SKM-1 treated with dmso at 0.1 percent for 144 hours (cell line): ENCODE results near the gene RPS4Y1.
A peak's percentile ranks its signal among the peaks of the same experiment; 100 is the strongest.
"Not testable (repeated sequence)": the region's sequence is repeated elsewhere in the genome, so short reads cannot be mapped to it uniquely, and the experiment has no call there.

Source experiments
- DNase-seq: peaks from one replicate; lab custom pipeline; 2025; ENCODE audit not compliant: unreplicated experiment; lab: John Stamatoyannopoulos, UW

Gene RPS4Y1

GRCh38 chrY:2841471-2841893 lies at the start of gene RPS4Y1:
RPS4Y1 (plus strand) TSS chrY:2841602; CDS start chrY:2841625, 23 bp downstream.
- DNase-seq = peak; percentile 65

DNA sequence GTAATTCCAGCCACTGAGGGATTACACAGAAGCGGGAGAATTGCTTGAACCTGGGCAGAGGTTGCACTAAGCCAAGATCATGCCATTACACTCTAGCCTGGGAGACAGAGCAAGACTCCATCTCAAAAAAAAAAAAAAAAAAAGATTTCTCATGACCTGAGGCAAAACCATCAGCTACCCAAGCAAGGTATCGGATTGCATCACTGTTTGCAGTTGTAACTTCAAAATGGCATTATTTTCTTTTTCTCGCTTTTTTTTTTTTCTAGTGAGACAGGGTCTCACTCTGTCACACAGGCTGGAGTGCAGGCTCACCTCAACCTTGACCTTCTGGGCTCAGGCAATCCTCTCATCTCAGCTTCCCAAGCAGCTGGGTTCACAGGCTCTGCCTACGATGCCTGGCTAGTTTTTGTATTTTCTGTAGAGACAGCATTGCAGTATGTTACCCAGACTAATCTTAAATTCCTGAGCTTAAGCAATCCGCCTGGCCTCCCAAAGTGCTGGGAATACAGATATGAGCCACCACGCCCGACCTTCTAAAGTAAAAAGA lies 44.4 kb upstream of the RPS4Y1 start:
- no peak for DNase-seq

GRCh38 chrY:2797991-2798390 lies 43.4 kb upstream of the RPS4Y1 start:
- DNase-seq = no peak

DNA sequence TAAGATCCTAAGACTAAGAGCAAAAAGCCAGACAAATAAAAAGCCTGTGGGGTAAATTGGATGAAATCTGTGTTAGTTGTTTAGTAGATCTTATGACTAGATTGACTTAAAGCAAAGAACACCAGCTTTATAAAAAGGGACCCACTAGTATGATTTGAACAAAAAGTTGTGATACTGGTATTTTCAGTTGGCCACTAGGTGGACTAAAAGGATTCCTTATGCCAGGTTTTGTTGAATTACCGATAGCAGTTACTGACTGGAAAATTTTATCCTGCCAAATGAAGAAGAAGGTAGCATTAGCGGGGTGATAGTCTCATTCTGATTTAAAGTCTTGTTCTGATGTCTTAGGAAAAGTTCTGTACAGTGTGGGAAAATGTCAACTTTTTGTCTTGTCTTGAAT lies 41.2 kb upstream of the RPS4Y1 start:
- DNase-seq = no peak

DNA sequence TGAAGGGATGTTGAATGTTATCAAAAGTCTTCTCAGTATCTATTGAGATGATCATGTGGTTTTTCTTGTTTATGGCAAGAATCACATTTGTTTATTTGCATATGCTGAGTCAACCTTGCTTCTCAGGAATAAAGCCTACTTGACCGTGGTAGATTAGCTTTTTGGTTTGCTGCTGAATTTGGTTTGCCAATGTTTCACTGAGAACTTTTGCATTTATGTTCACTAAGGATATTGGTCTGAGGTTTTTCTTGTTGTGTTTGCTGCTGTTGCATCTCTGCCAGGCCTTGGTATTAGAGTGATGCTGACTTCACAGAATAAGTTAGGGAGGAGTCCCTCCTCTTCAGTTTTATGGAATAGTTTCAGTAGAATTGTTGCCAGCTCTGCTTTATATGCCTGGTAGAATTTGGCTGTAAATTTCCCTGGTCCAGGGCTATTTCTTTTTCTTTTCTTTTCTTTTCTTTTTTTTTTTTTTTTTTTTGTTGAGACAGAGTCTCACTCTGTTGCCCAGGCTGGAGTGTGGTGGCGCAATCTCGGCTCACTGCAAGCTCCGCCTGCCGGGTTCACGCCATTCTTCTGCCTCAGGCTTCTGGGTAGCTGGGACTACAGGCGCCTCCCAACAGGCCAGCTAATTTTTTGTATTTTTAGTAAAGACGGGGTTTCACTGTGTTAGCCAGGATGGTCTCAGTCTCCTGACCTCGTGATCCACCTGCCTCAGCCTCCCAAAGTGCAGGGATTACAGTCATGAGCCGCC lies 24.1 kb upstream of the RPS4Y1 start:
- DNase-seq = not testable (repeated sequence)

- no peak for DNase-seq
These were observed 16.9 kb upstream of the RPS4Y1 start for GRCh38 chrY:2824471-2824870.

DNA sequence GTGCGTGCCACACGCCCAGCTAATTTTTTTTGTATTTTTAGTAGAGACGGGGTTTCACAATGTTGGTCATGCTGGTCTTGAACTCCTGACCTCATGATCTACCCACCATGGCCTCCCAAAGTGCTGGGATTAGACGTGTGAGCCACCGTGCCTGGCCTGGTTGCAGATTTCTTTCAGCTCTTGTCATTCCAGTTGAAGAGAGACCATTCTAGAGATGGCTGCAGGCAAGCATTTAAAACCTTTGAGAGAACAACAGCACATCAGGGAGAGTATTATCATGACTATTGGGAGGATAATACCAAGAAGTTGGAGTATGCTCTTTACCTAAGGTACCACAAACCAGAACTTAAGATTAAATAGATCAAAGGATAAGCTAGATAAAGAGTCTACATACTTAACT lies 12.9 kb upstream of the RPS4Y1 start:
- DNase-seq = no peak

- DNase-seq = no peak
These were observed 6.2 kb upstream of the RPS4Y1 start for GRCh38 chrY:2835230-2835629.

- DNase-seq = no peak
These were observed 4.3 kb upstream of the RPS4Y1 start for GRCh38 chrY:2837078-2837477.

GRCh38 chrY:2837932-2838331 lies 3.5 kb upstream of the RPS4Y1 start:
- DNase-seq = no peak

DNA sequence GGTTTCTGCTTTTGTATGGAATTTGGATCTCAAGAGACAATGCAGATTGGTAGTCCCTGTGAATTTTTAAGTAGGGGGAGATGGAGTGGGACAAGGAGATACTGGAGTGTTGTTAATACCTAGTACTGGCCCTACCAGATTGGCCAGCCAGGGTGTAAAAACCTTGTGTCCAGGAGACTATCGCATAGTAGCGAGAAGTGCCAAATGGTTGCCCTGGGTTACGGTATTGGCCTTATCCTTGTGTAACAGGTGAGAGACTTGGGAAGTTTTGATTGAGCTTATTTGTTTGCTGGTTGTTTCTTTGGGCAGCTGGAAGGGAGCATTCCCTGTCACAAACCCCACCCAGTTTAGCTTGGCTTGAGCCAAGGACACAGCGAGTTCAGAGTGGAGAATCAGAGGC lies 5.4 kb downstream of the RPS4Y1 start:
- no peak for DNase-seq

DNA sequence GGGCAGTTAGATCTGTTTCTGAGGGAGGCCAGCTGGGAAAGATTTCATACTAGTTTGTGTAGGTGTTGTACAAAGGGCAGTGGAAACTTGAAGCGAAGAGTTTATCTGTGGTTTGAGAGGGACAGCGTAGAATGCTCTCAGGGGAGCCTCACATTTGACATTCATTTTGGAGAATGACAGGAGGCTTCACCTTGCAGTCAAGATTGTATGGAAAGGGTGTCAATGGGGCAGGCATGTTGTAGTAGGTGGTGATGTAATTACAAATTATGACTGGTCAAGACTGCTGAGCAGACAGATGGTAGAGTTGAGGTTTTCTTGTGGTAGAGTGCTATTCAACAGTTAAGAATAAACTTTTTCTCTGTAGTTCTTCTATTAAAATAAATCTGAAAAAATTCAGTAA lies 7.0 kb downstream of the RPS4Y1 start:
- DNase-seq = no peak

DNA sequence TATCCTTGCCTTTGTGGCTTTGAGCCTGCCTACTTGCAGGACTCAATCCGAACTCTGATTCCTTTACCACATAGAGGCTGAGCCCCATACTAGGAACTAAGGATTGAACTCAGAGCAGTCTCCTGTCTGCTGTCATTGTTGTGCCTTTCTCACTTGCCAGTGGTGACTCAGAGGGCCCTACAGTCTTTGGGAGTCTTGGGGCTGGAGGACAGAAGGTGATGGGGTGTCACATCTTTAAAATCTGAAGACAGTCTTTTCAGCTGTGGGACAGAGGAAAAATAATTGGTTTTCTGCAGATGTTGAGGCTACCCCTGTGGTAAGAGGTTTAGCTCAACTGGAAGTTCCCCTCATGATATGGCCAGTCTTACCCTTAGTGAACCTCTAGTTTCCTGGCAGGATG lies 8.0 kb downstream of the RPS4Y1 start:
- no peak for DNase-seq

GRCh38 chrY:2854145-2854774 lies 12.9 kb downstream of the RPS4Y1 start:
- no peak for DNase-seq

DNA sequence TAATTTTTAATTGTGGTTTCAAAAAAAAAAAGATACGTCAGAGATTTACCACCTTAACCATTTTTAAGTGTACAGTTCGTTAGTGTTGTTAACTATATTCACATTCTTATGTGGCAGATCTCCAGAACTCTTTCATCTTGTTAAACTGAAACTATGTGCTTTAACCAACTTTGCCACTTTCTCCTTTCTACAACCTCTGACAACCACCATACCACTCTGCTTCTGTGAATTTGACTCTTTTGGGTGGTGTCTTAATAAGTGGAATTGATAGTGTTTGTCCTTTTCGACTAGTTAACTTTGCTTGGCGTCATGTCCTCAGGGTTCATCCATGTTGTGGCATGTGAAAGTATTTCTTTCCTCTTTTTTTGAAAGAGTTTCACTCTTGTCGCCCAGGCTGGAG lies 15.7 kb downstream of the RPS4Y1 start:
- DNase-seq = no peak

- peak; percentile 6 for DNase-seq
These were observed 16.3 kb downstream of the RPS4Y1 start for GRCh38 chrY:2857686-2858085.

DNA sequence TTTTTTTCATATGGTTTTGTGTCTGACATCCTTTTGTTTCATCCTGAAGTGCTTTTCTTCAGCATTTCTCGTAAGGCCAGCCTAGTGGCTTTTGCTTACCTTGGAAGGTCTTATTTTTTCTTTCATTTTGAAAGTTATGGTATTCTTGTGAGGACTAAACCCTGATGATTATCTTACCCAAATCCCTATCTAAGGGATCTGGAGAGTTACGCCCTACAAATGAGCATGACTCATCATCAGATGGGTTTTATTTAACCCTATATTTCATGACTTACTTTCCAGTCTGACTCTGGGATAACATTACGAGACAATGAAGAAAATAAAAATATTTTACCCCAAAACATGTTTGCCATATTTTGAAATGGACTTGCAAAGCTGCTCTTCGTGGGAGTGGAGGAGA lies 18.4 kb downstream of the RPS4Y1 start:
- no peak for DNase-seq

- no peak for DNase-seq
These were observed 19.1 kb downstream of the RPS4Y1 start for GRCh38 chrY:2860511-2860910.

DNA sequence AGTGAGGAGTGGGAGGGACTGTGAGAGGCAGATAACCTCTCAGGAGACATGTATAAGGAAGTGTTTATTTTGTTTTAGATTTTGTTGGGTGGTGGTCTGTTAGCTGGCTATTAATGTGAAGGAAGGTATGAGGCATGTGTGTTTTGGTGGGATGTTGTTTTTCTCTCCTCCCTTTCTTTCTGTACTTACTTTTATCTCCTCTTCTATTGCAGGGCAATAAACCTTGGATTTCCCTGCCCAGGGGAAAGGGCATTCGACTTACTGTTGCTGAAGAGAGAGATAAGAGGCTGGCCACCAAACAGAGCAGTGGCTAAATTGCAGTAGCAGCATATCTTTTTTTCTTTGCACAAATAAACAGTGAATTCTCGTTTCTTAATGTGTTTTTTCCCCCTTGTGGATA lies 25.2 kb downstream of the RPS4Y1 start:
- no peak for DNase-seq

- no peak for DNase-seq
These were observed 26.1 kb downstream of the RPS4Y1 start for GRCh38 chrY:2867469-2867868.

- DNase-seq = no peak
These were observed 26.7 kb downstream of the RPS4Y1 start for GRCh38 chrY:2868035-2868607.

- DNase-seq = not testable (repeated sequence)
These were observed 30.8 kb downstream of the RPS4Y1 start for GRCh38 chrY:2872234-2872633.
